DMS114 treated with DMSO at 0.1 percent for 48 hours (cell line): ENCODE results near the gene EPHB6.

Experiments used
- DNase-seq: peaks from one replicate; lab custom pipeline; 2025; ENCODE audit not compliant: unreplicated experiment; lab: John Stamatoyannopoulos, UW

The EPHB6 gene

DNA sequence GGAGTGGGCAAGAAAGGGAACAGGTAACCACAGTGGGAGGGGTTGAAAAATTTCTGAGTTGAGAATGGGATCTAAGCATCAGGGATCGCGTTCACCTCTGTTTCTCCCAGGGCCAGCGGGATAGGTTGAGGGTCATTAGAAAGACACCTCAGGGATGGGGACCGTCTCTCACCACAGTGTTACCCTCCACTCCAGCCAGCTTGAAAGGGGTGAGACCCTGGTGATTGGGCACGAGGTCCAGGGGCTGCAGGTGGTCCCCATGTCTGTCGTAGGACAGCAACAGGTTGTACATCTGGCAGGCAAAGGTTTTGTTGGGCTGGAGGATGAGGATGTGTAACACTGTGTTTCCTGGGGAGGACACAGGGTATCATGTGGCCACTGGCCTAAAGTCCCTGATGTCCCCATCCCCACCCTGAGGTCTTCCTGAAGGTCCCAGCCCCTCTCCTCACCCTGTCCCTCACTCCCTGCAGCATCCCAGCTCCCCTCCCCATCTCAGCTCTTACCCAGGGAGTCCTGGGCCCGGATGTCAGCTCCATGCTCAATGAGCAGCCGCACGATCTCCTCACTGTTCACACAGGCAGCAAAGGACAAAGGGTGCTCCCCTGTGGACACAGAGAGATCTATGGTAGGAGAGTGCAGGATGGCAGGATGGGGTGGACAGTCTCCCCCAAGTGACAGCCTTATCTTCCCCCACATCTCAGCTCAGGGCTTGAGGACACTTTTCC lies 21.5 kb downstream of the EPHB6 start:
- no peak for DNase-seq

DNA sequence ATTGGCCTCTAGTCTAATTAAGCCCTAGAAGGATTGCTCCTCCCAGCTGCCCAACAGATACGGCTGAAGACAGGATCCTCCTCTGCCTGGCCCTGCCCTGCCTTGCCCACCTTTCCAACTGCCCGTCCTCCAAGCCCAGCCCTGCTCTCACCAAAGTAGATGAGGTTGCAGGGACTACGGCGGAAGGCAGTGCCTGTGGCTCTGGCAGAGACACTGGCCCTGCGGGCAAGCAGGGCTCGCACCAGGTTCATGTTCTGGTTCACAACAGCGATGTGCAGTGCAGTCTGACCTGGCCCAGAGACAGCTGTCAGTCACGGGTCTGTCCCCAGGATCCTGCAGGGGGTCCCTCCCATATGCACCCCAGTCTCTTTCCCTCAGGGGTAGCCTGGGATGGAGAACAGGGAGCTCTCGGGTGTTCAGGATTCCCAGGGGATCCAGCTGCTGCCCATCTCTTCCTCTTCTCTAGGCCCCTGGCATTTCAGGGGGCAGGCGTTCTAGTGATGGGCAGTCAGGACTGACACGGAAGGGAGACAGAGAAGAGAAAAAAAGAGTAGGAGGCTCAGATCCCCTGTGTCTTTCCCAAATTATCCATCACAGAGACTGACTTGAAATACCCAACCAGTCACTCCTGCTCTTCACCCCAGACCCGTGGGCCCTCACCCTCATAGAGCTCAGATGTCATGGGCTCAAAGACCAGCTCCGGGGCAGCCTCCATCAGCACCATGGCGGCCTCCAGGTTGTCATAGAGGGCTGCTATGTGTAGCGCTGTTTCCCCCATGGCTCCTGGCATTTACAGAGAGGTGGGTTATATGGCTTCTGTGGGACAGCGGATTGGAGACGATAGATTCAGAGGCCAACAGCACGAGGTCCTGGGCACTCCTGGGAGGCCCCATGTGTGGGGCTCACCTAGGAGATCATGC lies 22.4 kb downstream of the EPHB6 start:
- no peak for DNase-seq

DNA sequence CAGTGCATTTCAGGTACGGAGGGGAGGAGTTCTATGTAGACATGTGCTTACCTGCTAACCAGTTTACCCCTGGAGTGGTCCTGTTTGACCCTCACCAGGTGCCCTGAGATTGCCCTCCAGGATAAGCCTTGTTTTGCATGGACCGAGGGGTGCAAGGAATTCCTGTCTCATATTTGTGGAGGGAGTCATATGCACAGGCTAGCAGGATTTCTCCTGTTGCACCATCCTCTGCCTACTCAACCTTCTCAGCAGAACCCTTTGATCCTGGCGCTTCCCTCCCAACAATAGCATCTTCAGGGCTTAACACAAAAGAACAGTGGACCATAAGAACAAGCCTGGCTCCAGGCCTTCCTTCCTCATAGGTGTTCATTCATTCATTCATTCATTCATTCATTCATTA lies 23.4 kb downstream of the EPHB6 start:
- no peak for DNase-seq

DNA sequence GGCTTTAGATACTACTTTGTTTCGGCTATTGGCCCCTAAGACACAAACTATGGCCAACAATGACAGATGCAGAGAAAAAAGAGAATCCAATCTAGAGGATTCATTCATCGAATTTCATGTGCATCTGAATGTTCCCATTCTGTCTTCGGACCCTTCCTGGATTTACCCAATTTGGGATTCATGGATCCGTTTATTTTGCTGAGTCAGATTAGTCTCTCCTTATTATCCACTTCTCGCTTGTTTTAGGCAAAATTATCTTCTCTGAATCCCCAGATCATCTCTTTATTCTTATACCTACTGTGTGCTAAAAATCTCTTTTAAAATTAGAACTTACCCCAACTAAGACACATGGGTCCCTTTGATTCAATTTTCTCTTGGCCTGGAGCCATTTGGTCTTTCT lies 24.2 kb downstream of the EPHB6 start:
- no peak for DNase-seq

- DNase-seq: no peak
These were observed 26.1 kb downstream of the EPHB6 start for GRCh38 chr7:142880876-142881505.

- DNase-seq: no peak
These were observed 26.9 kb downstream of the EPHB6 start for GRCh38 chr7:142881586-142882337.

DNA sequence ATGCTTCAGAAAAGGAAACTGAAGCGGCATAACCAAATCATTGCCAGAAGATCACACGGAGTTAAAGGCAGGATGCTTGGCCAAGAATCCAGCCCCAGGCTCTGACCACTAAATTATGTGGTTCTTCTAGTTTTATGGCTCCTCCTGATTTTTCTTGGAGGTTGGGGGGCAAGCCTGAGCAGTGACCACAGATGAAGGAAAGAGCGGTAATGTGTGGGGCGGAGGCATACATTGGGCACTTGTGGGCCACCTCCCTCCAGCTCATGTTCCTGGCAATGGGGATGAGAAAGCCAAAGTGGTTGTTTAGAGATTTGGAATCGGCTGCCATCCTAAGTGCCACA lies 27.4 kb downstream of the EPHB6 start:
- DNase-seq: no peak

GRCh38 chr7:142883145-142883544 lies 28.3 kb downstream of the EPHB6 start:
- no peak for DNase-seq

GRCh38 chr7:142883571-142884285 lies 28.9 kb downstream of the EPHB6 start:
- no peak for DNase-seq

DNA sequence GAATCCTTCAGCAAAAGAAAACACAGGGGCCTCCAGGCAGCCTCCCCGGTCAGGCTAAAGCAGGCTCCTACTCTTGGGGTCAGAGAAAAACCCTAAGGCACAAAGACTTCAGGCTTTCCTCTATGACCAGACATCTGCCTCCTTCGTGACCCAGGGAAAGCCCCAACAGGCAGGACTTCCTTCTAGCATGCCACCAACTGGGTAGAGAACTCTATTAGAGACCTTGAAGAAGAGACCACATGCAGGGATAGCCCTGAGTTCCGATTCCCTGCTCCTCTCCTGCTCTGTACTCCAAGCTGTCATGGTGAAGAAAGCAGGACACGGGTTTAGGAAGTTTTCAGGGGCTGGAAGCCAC lies 29.4 kb downstream of the EPHB6 start:
- no peak for DNase-seq

GRCh38 chr7:142885311-142886230 lies 30.7 kb downstream of the EPHB6 start, which contains the start of gene TRPV6:
Gene TRPV6, minus strand, starts transcription at chr7:142885745.
- no peak for DNase-seq

GRCh38 chr7:142886866-142887265 lies 32.0 kb downstream of the EPHB6 start:
- no peak for DNase-seq

GRCh38 chr7:142887282-142888015 lies 32.6 kb downstream of the EPHB6 start:
- DNase-seq: no peak

DNA sequence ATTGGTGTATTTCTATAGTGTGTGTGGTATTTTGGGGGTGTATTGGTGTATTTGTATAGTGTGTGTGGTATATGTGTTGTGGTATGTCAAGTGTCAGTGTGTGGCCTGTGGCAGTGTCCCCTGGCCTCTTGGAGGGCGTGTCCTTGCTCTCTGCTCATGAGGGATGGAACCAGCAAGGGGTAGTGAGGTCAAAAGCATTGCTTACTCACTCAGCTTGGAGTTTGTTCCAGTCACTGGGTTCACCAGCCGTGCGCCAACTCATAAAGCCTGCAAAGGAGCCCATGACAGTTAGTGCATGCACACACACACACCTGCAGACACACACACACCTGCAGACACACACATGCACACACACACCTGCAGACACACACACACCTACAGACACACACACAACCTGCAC lies 34.9 kb downstream of the EPHB6 start:
- no peak for DNase-seq

GRCh38 chr7:142890874-142891485 lies 36.1 kb downstream of the EPHB6 start:
- DNase-seq: no peak

DNA sequence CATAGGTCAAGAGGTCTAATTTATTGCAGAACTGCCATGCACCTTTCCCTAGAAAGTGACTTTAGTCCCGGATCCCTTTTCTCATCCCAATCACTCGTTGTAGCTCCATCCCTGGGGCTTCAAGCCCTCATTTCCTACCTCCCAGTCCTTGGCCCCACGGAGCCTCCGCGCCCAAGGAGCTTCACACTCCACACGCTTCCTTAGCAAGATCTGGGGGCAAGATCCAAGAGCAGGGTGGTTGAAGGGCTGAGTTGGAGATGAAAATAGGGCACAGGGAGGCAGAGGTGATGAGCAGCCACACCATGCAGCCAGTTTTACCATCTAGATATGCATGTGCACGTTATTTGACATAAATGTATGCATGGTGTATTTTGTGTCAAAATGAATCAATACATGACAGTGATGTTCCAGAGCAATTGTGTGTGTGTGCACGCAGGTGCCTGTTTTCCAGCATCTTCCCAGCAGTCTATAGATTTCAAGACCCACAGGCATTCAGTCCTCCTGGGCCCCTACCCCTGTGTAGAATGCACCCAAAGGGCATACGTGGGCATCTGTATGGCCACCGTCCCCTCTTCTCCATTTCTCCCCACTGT lies 36.7 kb downstream of the EPHB6 start:
- DNase-seq: no peak

GRCh38 chr7:142892951-142893350 lies 38.1 kb downstream of the EPHB6 start:
- DNase-seq: no peak
